OCI-LY3 (cell line): ENCODE measurements around the gene LCORL.

Experiments used
- H2AFZ ChIP-seq: fragments of 200-600, 300-600 bp; shearing (Covaris generic); 2 replicates; pipeline ENCODE4 v1.6.0; 2014; ENCODE audit warnings: antibody characterized with exemption, low read depth, low read length
- H3K27ac ChIP-seq: fragments of 200-600, 300-600 bp; sonication (generic); 2 replicates; pipeline ENCODE4 v1.5.1; 2014; ENCODE audit warnings: mild to moderate bottlenecking, low read length, moderate library complexity, mixed read lengths
- H3K27me3 ChIP-seq: fragments of 200-600, 300-600 bp; sonication (generic); 2 replicates; pipeline ENCODE4 v1.6.1; 2014; ENCODE audit warnings: low read depth, low read length, mixed read lengths
- H3K36me3 ChIP-seq: fragments of 200-600, 300-600 bp; sonication (generic); replicated peaks from 2 replicates; pipeline ENCODE3; 2014; ENCODE audit warnings: low read depth, low read length, mixed read lengths
- H3K4me1 ChIP-seq: fragments of 300-600, 200-600 bp; sonication (generic); 2 replicates; pipeline ENCODE4 v1.6.1; 2014; ENCODE audit warnings: low read length, mixed read lengths
- H3K4me2 ChIP-seq: fragments of 200-600, 300-600 bp; sonication (generic); 2 replicates; pipeline ENCODE4 v1.6.1; 2014; ENCODE audit warnings: low read length, mixed read lengths
- H3K4me3 ChIP-seq: fragments of 300-600, 200-600 bp; sonication (generic); 2 replicates; pipeline ENCODE4 v1.5.1; 2014; ENCODE audit warnings: antibody characterized with exemption, mild to moderate bottlenecking, low read length, moderate library complexity
- H3K79me2 ChIP-seq: fragments of 300-600, 200-600 bp; shearing (Covaris generic); 2 replicates; pipeline ENCODE4 v1.6.1; 2014; ENCODE audit warnings: mild to moderate bottlenecking, low read length, mixed read lengths
- H3K9ac ChIP-seq: fragments of 300-600, 200-600 bp; shearing (Covaris generic); 2 replicates; pipeline ENCODE4 v1.6.0; 2014; ENCODE audit warnings: mild to moderate bottlenecking, low read length, moderate library complexity
- H3K9me3 ChIP-seq: fragments of 200-600, 300-600 bp; shearing (Covaris generic); 2 replicates; pipeline ENCODE4 v1.6.1; 2014; ENCODE audit warnings: low read length, mixed read lengths; ENCODE audit not compliant: insufficient read depth
- H4K20me1 ChIP-seq: fragments of 200-600, 300-600 bp; sonication (generic); 2 replicates; pipeline ENCODE4 v1.6.1; 2016; ENCODE audit warnings: low read length, mixed read lengths; ENCODE audit not compliant: insufficient read depth
- CTCF ChIP-seq: fragments of 200-600, 300-600 bp; sonication (generic); IDR thresholded peaks from 2 replicates; pipeline ENCODE4 v1.5.1; 2014; ENCODE audit warnings: antibody characterized with exemption, low read length, low read depth
- EZH2phosphoT487 ChIP-seq: fragments of 200-600 bp; shearing (Covaris generic); IDR thresholded peaks from 2 replicates; pipeline ENCODE4 v1.6.1; 2018; ENCODE audit warnings: antibody characterized with exemption, mixed run types, low read depth

The LCORL gene

GRCh38 chr4:18025288-18025687 is 3.7 kb upstream of the LCORL start:
- no peaks in the 10 kb centered on the region for H3K9me3 ChIP-seq
- peaks cover 15% of the 10 kb centered on the region for H3K4me1 ChIP-seq
- no peak overlapping the region for H3K9ac ChIP-seq
- TF ChIP-seq EZH2phosphoT487, result no peak
- peak; percentile 30 for TF ChIP-seq CTCF
- H3K36me3 ChIP-seq, result no peaks in the 10 kb centered on the region
- no peak overlapping the region for H3K27ac ChIP-seq
- H3K4me2 ChIP-seq, result peak overlapping the region; percentile 54
- peaks cover 3% of the 10 kb centered on the region for H4K20me1 ChIP-seq
- H3K4me3 ChIP-seq, result peak overlapping the region; percentile 9; the same call in 1 of the 2 replicates
- no peak overlapping the region; the same call in 1 of the 2 replicates for H2AFZ ChIP-seq
- H3K27me3 ChIP-seq, result peaks cover 11% of the 10 kb centered on the region
- H3K79me2 ChIP-seq, result peaks cover 8% of the 10 kb centered on the region

- H3K79me2 ChIP-seq, result peaks cover 35% of the 10 kb centered on the region
- H3K4me1 ChIP-seq, result peaks cover 19% of the 10 kb centered on the region
- peak overlapping the region; percentile 80 for H3K9ac ChIP-seq
- no peak for TF ChIP-seq CTCF
- TF ChIP-seq EZH2phosphoT487, result no peak
- H2AFZ ChIP-seq, result peak overlapping the region; percentile 98
- H3K4me2 ChIP-seq, result peak overlapping the region; percentile 80
- H4K20me1 ChIP-seq, result peaks cover 25% of the 10 kb centered on the region
- no peaks in the 10 kb centered on the region for H3K36me3 ChIP-seq
- H3K4me3 ChIP-seq, result peak overlapping the region; percentile 99
- H3K27ac ChIP-seq, result no peak overlapping the region
- peaks cover 11% of the 10 kb centered on the region for H3K27me3 ChIP-seq
- no peaks in the 10 kb centered on the region for H3K9me3 ChIP-seq
Observed at GRCh38 chr4:18022572-18023050, 1.1 kb upstream of the LCORL start.

- Histone ChIP-seq H3K36me3 (no peaks in the 10 kb centered on the region), H3K4me3 (peak overlapping the region; percentile 99), H3K4me1 (peaks cover 19% of the 10 kb centered on the region), H4K20me1 (peaks cover 38% of the 10 kb centered on the region), H3K4me2 (peak overlapping the region; percentile 80), H2AFZ (peak overlapping the region; percentile 10; the same call in 1 of the 2 replicates), H3K9me3 (no peaks in the 10 kb centered on the region), H3K9ac (peak overlapping the region; percentile 80), H3K27ac (peak overlapping the region; percentile 62), H3K27me3 (peaks cover 11% of the 10 kb centered on the region), H3K79me2 (peaks cover 47% of the 10 kb centered on the region)
- TF ChIP-seq EZH2phosphoT487 (no peak), CTCF (no peak)
Observed at GRCh38 chr4:18021470-18021719, 160 bp downstream of the LCORL start.

GRCh38 chr4:18020671-18021469 is 685 bp downstream of the LCORL start:
- Histone ChIP-seq H3K4me2 (peak overlapping the region; percentile 80), H3K79me2 (peaks cover 52% of the 10 kb centered on the region), H3K36me3 (no peaks in the 10 kb centered on the region), H3K27me3 (peaks cover 11% of the 10 kb centered on the region), H3K9ac (peak overlapping the region; percentile 80), H2AFZ (peak overlapping the region; percentile 10; the same call in 1 of the 2 replicates), H3K9me3 (no peaks in the 10 kb centered on the region), H3K4me1 (peaks cover 19% of the 10 kb centered on the region), H3K4me3 (peak overlapping the region; percentile 99), H4K20me1 (peaks cover 43% of the 10 kb centered on the region), H3K27ac (peak overlapping the region; percentile 62)
- TF ChIP-seq EZH2phosphoT487, result no peak
